PC-3 (cell line): Measurements from ENCODE around the gene TNFRSF19.

Experiments used
- CTCF ChIP-seq: fragments of 300-600 bp; sonication (generic); conservative IDR thresholded peaks from 2 replicates; pipeline ENCODE4 v1.5.1; 2017; ENCODE audit warnings: antibody characterized with exemption, low read depth, mild to moderate bottlenecking, low read length
- EZH2 ChIP-seq: fragments of 300-600 bp; sonication (generic); IDR thresholded peaks from one replicate; pipeline ENCODE4 v1.6.1; 2017; ENCODE audit warnings: antibody characterized with exemption, mild to moderate bottlenecking, low read length; ENCODE audit not compliant: unreplicated experiment

GRCh38 chr13:23567906-23568460 is 2.2 kb upstream of the TNFRSF19 start:
- TF ChIP-seq CTCF: peak; percentile 28
- no peak for TF ChIP-seq EZH2
